ENCODE measurements around the gene GINS1.
"Not testable (repeated sequence)": the region's sequence is repeated elsewhere in the genome, so short reads cannot be mapped to it uniquely, and the experiment has no call there.

GINS1 gene

DNA sequence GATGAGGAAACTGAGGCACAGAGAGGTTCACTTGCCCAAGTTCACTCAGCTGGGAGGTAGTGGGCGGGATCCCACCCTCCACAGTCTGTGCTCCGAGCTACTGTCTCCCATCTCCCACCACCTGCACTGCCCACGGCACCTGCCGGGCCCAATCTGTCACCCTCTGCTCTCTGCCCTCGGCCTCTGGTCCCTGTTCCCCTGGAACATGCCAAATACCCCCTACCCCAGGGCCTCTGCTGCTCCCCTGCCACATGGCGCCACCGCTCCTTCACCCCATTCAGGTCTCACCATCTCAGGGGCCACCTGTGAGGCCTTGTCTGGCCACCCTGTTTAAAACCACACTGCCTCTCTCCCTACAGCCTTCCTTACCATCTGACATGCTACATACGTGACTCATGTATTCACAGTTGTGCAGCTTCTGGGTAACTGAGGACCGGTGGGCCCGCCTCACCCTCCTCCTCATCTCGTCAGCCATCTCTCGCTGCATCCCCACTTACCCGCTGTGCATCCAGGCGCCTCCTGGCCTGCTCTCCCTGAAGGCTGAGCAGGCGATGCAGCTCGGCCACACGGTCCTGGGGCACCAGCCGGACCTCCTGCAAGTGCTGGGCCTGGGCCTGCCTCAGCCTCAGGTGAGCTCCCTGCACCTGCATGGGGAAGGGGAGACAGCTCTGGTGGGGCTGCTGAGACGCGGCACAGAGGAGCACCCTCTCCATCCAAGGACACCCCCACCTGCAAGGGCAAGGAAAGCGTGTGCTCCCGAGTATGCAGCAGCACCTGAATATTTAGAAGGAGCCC, 50.6 kb downstream of the GINS1 start:
- DNase-seq = no peak

DNA sequence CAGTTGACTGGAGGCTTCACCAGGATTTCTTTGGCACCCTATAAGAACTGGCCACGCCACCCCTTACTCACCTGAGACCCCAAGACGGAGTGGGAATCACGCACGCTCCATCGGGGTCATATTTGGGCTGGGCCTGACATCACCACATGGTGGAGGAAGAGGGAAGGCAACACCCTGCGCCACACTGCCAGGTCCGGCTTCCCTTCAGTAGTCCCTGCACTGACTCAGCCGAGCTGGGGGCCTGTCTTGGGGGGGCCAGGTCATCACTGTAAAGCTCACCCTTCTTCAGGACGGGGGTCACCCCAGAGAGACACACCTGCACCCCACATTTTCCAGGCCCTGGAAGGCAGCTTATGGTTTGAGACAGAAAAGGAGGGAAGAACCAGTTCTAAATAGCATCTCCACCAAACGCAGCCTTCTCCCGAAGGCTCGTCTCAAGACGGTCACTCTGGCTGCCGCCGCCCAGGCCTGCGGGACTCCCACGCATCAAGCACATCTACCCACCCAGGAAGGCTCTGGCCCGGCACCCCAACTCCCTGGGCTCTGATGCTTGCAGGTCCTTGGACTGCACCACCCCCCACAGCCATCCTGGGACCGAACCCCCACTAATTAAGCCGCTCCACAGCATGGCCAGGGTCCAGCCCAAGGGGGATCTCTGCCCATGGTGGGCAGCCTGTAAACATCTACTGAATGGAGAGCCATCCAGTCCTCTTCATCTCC, 51.8 kb downstream of the GINS1 start:
- no peak for DNase-seq

DNA sequence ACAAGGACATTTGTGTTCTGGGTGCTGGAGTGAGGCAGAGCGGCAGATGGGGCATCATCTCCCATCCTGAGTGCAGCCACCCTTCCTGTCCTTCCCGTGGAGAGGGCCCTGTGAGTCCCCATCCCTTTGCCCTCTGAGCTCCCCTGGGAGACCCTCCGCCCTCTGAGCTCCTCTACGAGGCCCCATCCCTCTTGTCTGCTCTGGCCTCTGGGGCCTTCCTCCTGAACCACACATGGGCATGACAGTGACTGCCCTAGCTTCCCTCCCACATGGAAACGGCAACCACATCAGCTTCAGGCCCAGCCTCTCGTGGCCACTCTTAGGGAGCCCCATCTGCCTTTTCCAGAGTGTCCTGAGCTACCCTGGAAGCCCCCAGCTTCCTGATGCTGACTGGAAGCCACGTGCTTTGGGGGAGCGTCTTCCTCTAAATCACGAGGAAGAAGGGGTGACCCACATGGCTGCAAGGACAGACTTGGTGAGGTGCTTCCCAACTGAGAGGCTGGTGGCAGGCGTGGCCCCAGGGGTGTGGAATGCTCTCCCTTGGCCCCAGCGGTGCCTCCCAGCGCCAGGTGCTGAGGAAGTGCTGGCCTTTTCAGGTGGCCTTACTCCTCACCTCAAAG, 52.6 kb downstream of the GINS1 start:
- no peak for DNase-seq

DNA sequence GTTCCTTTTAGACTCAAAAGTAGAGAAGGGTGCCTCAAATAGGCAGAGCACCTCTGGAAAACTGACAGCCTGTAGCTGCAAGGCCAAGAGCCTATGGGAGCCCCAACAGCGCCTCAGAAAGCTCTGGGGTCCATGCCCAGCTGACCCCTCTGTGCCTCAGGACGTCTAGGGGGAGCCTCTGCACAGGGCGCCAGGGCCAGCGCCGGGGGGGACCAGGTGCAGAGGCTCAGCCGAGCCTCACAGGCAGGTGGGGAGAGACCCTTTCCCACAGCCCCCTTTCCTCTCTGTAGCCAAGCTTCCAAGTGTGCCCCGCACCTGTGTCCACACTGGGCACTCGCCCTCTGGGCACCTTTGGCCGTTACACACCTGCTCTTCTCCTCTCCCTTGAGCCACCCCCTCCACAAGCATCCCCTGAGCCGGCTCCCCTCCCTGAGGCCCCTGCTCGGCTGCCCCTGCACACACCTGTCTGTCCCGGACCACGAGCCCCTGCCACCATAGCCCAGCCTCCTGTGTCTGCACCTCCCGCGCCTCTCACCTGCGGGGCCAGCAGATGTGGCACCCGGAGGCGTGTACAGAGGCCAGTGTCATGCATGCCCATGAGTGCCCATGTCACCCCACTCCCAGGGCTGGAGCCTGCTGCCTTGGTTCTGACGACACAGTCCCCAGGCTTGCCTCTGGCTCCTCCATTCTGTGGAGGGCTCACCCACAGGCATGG, 53.2 kb downstream of the GINS1 start:
- no peak for DNase-seq

DNA sequence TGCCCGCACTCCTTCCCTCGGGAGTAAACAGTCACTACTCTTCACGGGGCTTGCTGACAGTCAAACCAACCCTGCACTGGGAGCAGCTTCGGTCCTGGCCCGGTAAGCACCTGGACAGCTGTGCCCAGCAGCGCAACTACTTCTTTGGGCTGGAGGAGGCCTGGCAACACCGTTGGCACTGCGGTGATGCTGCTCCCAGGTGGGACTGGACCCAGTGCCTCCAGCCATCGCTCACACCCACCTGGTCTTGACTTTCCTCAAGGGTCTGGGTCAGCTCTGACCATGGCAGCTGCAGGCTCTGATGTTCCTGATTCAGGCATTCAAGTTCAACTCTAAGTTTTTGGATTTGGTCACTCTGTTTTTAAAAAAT, 53.8 kb downstream of the GINS1 start:
- no peak for DNase-seq

DNA sequence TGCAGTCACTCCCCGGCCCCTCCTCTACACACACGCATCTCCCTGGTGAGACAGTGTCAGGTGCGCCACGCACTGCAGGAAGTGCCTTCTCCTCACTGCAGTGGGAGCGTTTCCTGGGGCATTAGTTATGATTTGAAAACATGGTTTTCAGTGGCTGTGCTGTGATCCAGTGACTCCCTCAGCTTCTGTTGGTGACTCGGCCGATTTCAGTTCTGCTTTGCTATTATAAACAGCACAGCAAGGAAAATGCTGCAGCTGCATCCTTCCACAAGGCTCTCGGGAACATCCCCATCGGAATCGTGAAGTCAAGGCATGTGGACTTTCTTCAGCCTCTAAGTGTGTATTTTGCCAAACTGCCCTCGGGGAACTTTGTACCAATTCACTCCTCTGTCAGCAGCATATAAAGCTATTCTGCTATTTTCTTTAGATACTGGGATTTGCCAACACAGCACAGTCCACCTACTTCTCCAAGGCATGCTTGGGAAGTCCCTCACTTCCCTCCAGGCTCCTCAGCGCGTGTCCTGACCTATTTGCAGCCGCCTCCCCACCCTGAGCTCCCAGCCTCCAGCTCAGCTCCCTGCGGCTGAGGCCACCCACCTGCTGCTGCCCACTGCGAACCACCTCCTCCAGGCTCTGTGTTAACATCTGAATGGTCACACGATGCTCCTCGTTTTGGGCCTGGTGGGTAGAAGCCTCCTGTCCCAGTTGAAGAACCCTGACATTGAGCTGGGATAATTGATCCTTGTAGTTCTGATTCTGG, 54.5 kb downstream of the GINS1 start:
- no peak for DNase-seq

DNA sequence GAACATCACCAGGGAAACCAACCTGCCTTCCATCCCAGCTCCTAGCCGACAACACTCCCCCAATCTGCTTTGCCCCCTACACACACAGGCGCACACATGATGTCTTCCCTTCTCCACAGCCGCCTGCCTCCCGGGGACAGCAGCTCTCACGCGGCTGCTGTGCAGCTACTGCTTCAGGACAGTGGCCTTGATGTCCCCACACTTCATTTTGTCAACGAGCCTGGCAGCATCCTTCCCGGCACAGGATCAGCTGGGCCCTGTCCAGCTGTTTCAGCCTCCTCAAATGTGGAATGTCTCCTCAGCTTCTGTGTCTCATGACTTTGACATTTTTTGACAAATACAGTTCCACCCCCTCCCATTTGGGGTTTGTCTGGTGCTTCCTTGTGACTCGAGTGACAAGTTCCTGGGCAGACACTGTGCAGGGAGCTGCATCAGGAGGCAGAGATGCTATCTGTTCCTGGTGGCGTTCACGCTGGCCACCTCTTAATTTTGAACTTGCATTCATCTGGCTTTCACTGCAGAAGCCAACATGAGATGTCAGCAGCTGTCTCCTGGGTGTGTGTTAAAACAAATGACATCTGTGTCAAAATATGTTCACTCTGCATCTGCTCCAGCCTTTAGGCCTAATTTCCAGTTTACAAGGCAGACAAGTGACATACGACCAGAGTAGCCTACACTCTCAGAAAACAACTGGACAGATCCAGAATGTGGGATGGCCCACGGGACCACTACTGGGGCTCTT, 57.2 kb downstream of the GINS1 start:
- DNase-seq = no peak

DNA sequence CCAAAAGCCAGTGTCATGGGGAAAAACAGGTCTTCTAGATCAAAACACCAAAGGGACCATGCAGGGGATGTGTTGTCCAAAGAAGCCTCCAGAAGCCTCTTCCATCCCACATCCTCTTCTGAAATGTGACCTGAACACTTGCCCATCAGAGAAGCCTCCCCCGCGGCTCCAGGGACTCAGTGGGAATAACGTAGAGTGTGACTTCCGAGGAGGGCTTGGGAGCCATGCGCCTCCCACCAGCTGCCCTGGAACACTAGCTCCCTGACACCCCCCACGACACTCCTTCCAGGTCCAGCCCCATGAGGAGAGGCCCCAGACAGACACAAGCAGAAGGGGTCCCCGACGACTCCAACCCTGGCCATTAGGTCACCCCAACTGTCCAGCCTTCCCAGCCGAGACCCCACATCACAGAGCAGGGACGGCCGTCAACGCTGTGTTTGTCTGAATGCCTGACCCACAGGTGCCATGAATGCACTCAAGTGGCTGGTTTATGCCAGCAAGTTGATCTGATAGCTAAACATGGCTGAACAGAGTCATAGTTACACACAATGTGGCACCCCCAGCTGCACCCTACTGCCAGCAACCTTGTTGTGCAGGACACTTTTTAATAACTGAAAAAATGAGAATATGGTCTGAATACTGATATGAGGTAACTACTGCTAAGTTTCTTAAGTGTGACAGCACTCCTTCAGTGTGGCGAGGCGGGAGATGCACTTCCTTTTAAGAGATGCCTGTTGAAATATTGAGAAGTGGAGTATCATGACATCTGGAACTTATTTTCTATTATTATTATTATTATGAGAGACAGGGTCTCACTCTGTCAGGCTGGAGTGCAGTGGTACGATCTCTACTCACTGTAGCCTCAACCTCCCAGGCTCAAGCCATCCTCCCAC, 58.0 kb downstream of the GINS1 start:
- no peak for DNase-seq

DNA sequence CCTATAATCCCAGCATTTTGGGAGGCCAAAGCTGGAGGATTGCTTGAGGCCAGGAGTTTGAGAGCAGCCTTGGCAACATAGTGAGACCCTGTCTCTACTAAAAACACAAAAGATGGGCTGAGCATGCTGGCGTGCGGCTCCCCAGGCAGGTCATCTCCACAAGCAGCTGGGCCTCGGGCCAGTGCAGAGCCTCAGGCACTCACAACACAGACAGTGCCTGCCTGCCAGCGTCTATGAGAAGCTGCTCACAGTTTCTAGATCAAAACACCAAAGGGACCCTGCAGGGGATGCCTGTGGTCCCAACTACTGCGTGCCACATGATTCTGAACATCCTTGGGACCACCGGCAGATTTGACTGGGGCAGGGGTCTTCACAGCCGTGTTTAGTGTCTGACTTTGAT, 59.4 kb downstream of the GINS1 start:
- DNase-seq = no peak

DNA sequence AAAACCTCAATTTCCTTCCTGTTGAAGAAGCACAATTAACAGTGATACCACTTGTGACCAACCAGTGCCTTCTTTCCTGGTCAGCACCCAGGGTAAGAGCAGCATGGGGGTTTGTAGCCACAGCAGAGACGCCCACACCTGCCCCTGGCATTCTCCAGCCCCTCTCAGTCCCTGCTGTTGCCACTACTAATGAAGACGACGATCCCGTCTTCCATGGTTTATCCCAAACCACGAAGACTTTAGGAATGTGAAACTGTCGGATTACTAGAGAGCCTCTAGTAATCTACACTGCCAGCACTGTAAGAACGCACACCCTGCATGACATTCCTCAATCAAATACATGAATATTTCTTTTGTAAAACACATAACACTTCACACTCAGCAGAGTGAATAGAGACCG, 60.0 kb downstream of the GINS1 start:
- no peak for DNase-seq

DNA sequence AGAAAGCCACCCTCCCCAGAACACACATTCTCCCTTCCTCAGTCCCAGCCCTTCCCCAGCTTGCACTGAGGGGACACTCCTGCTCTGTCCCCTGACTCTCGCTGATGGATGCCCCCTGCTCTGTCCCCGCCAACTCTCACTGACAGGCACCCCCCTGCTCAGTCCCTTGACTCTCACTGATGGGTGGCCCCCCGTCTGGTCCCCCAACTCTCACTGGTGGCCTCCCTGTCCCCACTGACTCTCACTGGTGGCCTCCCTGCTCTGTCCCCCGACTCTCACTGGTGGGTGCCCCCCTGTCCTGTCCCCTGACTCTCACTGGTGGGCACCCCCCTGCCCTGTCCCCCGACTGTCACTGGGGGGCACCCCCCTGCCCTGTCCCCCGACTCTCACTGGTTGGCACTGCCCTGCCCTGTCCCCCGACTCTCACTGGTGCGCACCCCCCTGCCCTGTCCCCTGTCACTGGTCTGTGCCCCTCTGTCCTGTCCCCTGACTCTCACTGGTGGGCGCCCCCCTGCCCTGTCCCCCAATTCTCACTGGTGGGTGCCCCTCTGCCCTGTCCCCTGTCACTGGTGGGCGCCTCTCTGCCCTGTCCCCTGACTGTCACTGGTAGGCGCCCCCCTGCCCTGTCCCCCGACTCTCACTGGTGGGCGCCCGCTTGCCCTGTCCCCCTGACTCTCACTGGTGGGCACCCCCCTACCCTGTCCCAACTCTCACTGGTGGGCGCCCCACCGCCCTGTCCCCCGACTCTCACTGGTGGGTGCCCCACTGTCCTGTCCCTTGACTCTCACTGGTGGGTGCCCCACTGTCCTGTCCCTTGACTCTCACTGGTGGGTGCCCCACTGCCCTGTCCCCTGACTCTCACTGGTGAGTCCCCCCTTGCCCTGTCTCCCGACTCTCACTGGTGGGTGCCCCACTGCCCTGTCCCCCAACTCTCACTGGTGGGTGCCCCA, 60.9 kb downstream of the GINS1 start:
- DNase-seq = no peak

DNA sequence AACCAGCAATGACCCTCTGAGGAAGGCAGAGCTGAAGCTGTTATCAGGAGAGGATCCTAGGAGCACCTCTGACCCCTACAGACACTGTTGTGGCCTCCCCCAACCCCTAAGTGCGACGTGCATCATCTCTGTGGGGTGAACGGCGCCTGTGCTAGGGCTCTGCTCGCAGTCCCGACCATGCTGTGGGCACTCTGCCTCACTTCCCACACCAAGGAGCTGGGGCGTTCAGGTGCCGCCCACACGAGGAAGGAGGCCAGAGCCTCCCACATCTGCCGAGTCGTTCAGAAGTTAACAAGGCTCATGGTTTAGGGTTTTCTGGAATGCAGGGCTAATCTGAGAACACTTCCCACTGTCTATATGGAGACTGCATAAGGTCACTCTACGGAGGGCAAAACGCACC, 62.1 kb downstream of the GINS1 start:
- no peak for DNase-seq

DNA sequence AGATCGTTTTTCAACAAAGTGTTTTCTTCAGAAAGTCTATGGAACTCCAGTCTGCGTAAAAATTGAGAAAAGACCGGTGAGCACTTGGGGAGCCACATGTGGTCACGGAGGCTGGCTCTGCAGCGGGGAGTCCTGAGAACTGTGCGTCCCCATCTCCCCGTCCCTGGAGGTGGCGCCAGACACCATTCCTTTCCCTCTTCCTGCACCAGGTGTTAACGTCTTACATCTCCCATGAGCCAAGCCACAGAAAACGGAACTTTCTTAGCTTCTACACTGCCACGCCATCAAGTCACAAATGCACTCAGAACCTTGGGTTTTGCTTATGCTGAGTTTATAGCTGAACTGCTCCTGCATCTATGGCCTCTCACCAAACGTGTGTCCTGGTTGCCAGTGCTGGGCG, 62.6 kb downstream of the GINS1 start:
- DNase-seq = peak; percentile 26

DNA sequence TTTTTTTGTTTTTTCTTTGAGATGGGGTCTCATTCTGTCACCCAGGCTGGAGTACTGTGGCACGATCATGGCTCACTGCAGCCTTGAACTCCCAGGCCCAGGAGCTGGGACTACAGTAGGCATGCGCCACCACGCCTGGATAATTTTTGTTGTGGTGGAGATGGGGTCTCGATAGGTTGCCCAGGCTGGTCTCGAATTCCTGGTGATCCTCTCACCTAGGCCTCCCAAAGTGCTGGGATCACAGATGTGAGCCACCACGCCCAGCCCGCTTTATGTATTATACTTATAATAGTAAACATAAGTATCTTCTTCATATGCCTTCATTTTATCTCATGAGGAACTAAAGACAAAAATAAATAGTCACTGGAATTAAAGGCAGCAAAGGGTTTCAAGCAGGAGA, 63.5 kb downstream of the GINS1 start:
- no peak for DNase-seq

DNA sequence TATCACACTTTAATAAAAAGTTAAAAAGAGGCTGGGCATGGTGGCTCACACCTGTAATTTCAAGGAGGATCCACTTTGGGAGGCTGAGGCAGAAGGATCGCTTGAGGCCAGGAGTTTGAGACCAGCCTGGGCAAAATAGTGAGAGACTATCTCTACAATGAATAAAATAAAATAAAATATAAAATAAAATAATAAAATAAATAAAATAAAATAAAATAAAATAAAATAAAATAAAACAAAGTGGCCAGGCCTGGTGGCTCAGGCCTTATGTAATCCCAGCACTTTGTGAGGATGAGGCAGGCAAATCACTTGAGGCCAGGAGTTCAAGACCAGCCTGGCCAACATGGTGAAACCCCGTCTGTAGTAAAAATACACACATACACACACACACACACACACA, 65.8 kb downstream of the GINS1 start:
- DNase-seq = not testable (repeated sequence)

DNA sequence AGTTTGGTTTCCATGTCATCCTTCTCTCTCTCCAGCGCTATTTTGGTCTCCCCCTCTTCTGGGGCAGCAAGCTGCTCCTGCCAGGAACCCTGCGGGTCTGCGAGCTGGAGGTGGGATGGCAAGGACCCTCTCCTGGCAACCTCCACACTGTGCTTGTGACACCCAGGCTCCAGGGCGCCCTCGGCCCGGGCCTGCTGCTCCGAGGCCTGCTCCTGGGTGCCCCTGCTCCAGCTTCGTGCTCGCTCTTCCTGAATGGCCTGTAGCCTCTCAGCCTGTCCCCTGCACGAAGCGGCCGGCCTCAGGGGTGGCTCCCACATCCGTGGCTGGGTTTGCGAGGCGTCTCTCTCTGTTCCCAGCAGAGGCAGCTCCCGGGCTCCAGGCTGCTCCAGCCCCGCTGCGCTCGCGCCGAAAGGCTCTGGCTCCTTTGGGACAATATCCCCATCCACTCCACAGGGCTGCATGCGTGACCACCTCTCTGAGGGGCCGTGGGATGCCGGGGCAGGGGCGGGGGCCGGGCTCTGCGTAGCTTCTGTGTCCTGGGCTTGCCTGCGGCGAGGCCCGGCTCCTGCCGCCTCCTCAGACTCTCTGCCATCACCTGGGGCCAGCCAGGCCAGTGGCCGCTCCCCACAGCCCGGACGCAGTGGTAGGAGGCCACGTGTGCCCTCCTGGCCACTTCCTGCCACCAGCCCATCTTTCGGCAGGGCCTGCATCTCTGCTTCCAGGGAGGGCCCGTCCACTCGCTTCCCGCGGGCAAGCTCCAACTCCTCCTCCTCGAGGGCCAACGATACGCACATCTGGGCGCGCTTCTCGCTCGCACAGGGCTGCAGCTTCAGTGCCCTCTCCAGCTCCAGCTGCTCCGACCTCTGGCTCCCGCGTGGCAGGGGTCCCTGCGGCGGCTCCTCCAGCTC, 68.9 kb downstream of the GINS1 start:
- DNase-seq = no peak

DNA sequence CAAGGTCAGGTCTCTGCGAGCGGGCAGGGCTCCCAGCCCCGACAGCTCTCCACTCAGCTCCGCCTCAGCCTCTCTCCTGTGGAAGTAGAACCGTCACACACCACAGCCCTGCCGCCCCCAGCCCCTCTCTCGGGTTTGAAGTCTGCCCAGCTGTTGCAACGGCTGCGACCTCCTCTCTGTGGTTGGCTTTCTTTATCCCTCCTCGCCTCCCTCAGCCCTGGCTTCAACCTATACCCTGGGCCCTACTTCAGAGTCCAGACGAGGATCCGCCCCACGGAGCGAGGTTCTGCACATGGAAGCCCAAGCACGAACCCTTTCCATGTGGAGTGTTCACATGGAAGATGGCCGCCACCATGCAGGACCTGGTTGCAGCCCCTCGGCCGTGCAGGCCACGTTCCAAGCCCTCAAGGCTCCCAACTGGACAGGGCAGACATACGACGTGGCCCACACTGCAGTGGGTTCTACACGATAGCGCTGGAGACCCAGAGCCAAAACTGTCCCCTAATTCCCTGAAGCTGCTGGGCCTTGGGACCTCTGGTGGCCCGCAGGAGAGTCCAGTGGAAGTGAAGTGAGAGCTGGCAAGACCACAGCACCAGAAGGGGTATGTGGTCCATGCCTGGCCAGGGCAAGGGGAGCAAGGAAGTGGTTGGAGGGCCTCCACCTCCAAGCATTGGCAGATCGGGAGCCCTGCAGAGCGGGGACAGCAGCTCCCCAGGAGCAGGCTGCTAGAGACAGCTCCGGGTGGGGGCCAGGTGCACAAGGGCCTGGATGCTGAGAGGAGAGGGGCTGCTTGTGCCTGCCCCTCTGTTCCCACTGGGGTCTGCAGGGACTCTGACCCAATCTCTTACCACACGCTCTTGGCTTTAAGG, 69.8 kb downstream of the GINS1 start:
- no peak for DNase-seq
